Measurements from ENCODE around the gene IL17C. TPM values are rescaled to one million over a fixed set of nuclear protein-coding genes. Genes with fewer than 3 reads are reported as not detected.

Gene IL17C
- total and polyA plus RNA-seq, 5 donors from 2014 or later = 1.2 TPM; not detected in 4

- Histone ChIP-seq H3K27me3 (ENCODE audit: control insufficient read depth, insufficient read depth, low read length) (no peaks in the 10 kb centered on the region), H3K36me3 (ENCODE audit: control insufficient read depth, insufficient read depth, low read length) (peaks cover 31% of the 10 kb centered on the region), H3K4me1 (ENCODE audit: control insufficient read depth, insufficient read depth, low read length, poor library complexity, severe bottlenecking) (peaks cover 23% of the 10 kb centered on the region), H3K27ac (ENCODE audit: insufficient read depth, low read length, poor library complexity, severe bottlenecking) (no peak overlapping the region), H3K4me3 (ENCODE audit: low read depth, low read length) (no peak overlapping the region), H3K9me3 (ENCODE audit: control insufficient read depth in 2 of 2, low read length in 2 of 2) (no peaks in the 10 kb centered on the region)
- Mint-ChIP-seq H3K36me3 (peaks cover 7% of the 10 kb centered on the region), H3K4me1 (peaks cover 3 to 25% (median 17%) of the 10 kb centered on the region in 4 donors), H3K9me3 (peaks cover 0 to 1% (median 0%) of the 10 kb centered on the region in 7 donors), H3K27ac (no peak overlapping the region), H3K27me3 (no peaks in the 10 kb centered on the region), H3K4me3 (no peak overlapping the region)
- DNase-seq (no peak), ATAC-seq (ENCODE audit: low read depth in 2 of 2) (no peak)
These were observed 40.0 kb downstream of the IL17C start for GRCh38 chr16:88678224-88678979.

- no peak for ATAC-seq (ENCODE audit: low read depth in 2 of 2)
- Mint-ChIP-seq H3K27me3 (no peaks in the 10 kb centered on the region), H3K4me3 (peak overlapping the region; percentile 84 to 95 (median 90)), H3K4me1 (peaks cover 10 to 46% (median 28%) of the 10 kb centered on the region in 4 donors), H3K9me3 (peaks cover 0 to 1% (median 0%) of the 10 kb centered on the region in 7 donors), H3K27ac (peak overlapping the region in 1 of 3 donors; percentile 20), H3K36me3 (peaks cover 3% of the 10 kb centered on the region)
- Histone ChIP-seq H3K27me3 (ENCODE audit: control insufficient read depth, insufficient read depth, low read length) (no peaks in the 10 kb centered on the region), H3K36me3 (ENCODE audit: control insufficient read depth, insufficient read depth, low read length) (peaks cover 31% of the 10 kb centered on the region), H3K4me3 (ENCODE audit: low read depth, low read length) (no peak overlapping the region), H3K4me1 (ENCODE audit: control insufficient read depth, insufficient read depth, low read length, poor library complexity, severe bottlenecking) (peaks cover 45% of the 10 kb centered on the region), H3K9me3 (ENCODE audit: control insufficient read depth in 2 of 2, low read length in 2 of 2) (no peaks in the 10 kb centered on the region), H3K27ac (ENCODE audit: insufficient read depth, low read length, poor library complexity, severe bottlenecking) (peak overlapping the region; percentile 75)
- DNase-seq = no peak
These were observed 42.2 kb downstream of the IL17C start for GRCh38 chr16:88680554-88681083.

- Mint-ChIP-seq H3K4me3 (peak overlapping the region; percentile 84 to 95 (median 90)), H3K27ac (peak overlapping the region; percentile 94 to 98 (median 95)), H3K9me3 (peaks cover 0 to 1% (median 0%) of the 10 kb centered on the region in 7 donors), H3K36me3 (peaks cover 3% of the 10 kb centered on the region), H3K27me3 (no peaks in the 10 kb centered on the region), H3K4me1 (peaks cover 10 to 46% (median 28%) of the 10 kb centered on the region in 4 donors)
- H3K4me1 ChIP-seq (ENCODE audit: control insufficient read depth, insufficient read depth, low read length, poor library complexity, severe bottlenecking) = peaks cover 48% of the 10 kb centered on the region
- peaks cover 31% of the 10 kb centered on the region for H3K36me3 ChIP-seq (ENCODE audit: control insufficient read depth, insufficient read depth, low read length)
- DNase-seq = peak; percentile 38 to 79 (median 55)
- no peaks in the 10 kb centered on the region for H3K27me3 ChIP-seq (ENCODE audit: control insufficient read depth, insufficient read depth, low read length)
- H3K27ac ChIP-seq (ENCODE audit: insufficient read depth, low read length, poor library complexity, severe bottlenecking) = peak overlapping the region; percentile 75
- no peak overlapping the region for H3K4me3 ChIP-seq (ENCODE audit: low read depth, low read length)
- ATAC-seq (ENCODE audit: low read depth in 2 of 2) = peak in 1 of 2 donors; percentile 21
- no peaks in the 10 kb centered on the region for H3K9me3 ChIP-seq (ENCODE audit: control insufficient read depth in 2 of 2, low read length in 2 of 2)
These were observed 42.8 kb downstream of the IL17C start for GRCh38 chr16:88681084-88681680.

GRCh38 chr16:88681709-88682451 lies 43.5 kb downstream of the IL17C start:
- Histone ChIP-seq H3K27me3 (ENCODE audit: control insufficient read depth, insufficient read depth, low read length) (no peaks in the 10 kb centered on the region), H3K4me3 (ENCODE audit: low read depth, low read length) (peak overlapping the region; percentile 19), H3K27ac (ENCODE audit: insufficient read depth, low read length, poor library complexity, severe bottlenecking) (peak overlapping the region; percentile 75), H3K36me3 (ENCODE audit: control insufficient read depth, insufficient read depth, low read length) (peaks cover 26% of the 10 kb centered on the region), H3K4me1 (ENCODE audit: control insufficient read depth, insufficient read depth, low read length, poor library complexity, severe bottlenecking) (peaks cover 52% of the 10 kb centered on the region), H3K9me3 (ENCODE audit: control insufficient read depth in 2 of 2, low read length in 2 of 2) (no peaks in the 10 kb centered on the region)
- peaks cover 3% of the 10 kb centered on the region for H3K36me3 Mint-ChIP-seq
- H3K4me3 Mint-ChIP-seq = peak overlapping the region; percentile 84 to 95 (median 90)
- H3K27ac Mint-ChIP-seq = peak overlapping the region; percentile 94 to 98 (median 95)
- peaks cover 10 to 46% (median 28%) of the 10 kb centered on the region in 4 donors for H3K4me1 Mint-ChIP-seq
- DNase-seq = peak; percentile 19 to 84 (median 60)
- H3K9me3 Mint-ChIP-seq = peaks cover 0 to 1% (median 0%) of the 10 kb centered on the region in 7 donors
- H3K27me3 Mint-ChIP-seq = no peaks in the 10 kb centered on the region
- peak; percentile 48 to 66 for ATAC-seq (ENCODE audit: low read depth in 2 of 2)

GRCh38 chr16:88684569-88685155 lies 46.3 kb downstream of the IL17C start:
- H3K4me1 ChIP-seq (ENCODE audit: control insufficient read depth, insufficient read depth, low read length, poor library complexity, severe bottlenecking) = peaks cover 55% of the 10 kb centered on the region
- no peaks in the 10 kb centered on the region for H3K27me3 Mint-ChIP-seq
- H3K9me3 Mint-ChIP-seq = no peaks in the 10 kb centered on the region
- no peak for ATAC-seq (ENCODE audit: low read depth in 2 of 2)
- H3K36me3 Mint-ChIP-seq = peaks cover 3% of the 10 kb centered on the region
- no peaks in the 10 kb centered on the region for H3K27me3 ChIP-seq (ENCODE audit: control insufficient read depth, insufficient read depth, low read length)
- peak overlapping the region in 1 of 3 donors; percentile 42 for H3K27ac Mint-ChIP-seq
- no peak overlapping the region for H3K27ac ChIP-seq (ENCODE audit: insufficient read depth, low read length, poor library complexity, severe bottlenecking)
- peak overlapping the region; percentile 61 for H3K4me3 ChIP-seq (ENCODE audit: low read depth, low read length)
- H3K4me3 Mint-ChIP-seq = peak overlapping the region; percentile 83 to 95 (median 90)
- H3K36me3 ChIP-seq (ENCODE audit: control insufficient read depth, insufficient read depth, low read length) = peaks cover 5% of the 10 kb centered on the region
- DNase-seq = no peak
- no peaks in the 10 kb centered on the region for H3K9me3 ChIP-seq (ENCODE audit: control insufficient read depth in 2 of 2, low read length in 2 of 2)
- peaks cover 10 to 65% (median 35%) of the 10 kb centered on the region in 4 donors for H3K4me1 Mint-ChIP-seq

- no peaks in the 10 kb centered on the region for H3K27me3 Mint-ChIP-seq
These were observed 47.0 kb downstream of the IL17C start for GRCh38 chr16:88685156-88686061.

More at GRCh38 chr16:88685156-88686061, 47.0 kb downstream of the IL17C start:
- Histone ChIP-seq H3K4me3 (ENCODE audit: low read depth, low read length) (peak overlapping the region; percentile 61), H3K9me3 (ENCODE audit: control insufficient read depth in 2 of 2, low read length in 2 of 2) (no peaks in the 10 kb centered on the region), H3K27me3 (ENCODE audit: control insufficient read depth, insufficient read depth, low read length) (no peaks in the 10 kb centered on the region), H3K36me3 (ENCODE audit: control insufficient read depth, insufficient read depth, low read length) (peaks cover 5% of the 10 kb centered on the region), H3K4me1 (ENCODE audit: control insufficient read depth, insufficient read depth, low read length, poor library complexity, severe bottlenecking) (peaks cover 57% of the 10 kb centered on the region), H3K27ac (ENCODE audit: insufficient read depth, low read length, poor library complexity, severe bottlenecking) (peak overlapping the region; percentile 68)
- DNase-seq = peak; percentile 38 to 62 (median 48)
- H3K27ac Mint-ChIP-seq = peak overlapping the region; percentile 62 to 94 (median 64)
- H3K9me3 Mint-ChIP-seq = no peaks in the 10 kb centered on the region
- peaks cover 3% of the 10 kb centered on the region for H3K36me3 Mint-ChIP-seq
- H3K4me3 Mint-ChIP-seq = peak overlapping the region; percentile 83 to 95 (median 90)
- H3K4me1 Mint-ChIP-seq = peaks cover 10 to 71% (median 35%) of the 10 kb centered on the region in 4 donors
- ATAC-seq (ENCODE audit: low read depth in 2 of 2) = peak; percentile 13 to 23
